Kidney (tissue), 14 donors: Measurements from ENCODE around the gene CTNNBL1. TPM values are rescaled to one million over a fixed set of nuclear protein-coding genes. Genes with fewer than 3 reads are reported as not detected.

ENCODE experiments used
- DNase-seq, 5 donors: peaks; one replicate each; pipeline ENCODE4 v3.0.0-alpha.2; 2013 to 2020
- FAIRE-seq: peaks from 2 replicates; lab custom pipeline; 2012; peaks lifted over from hg19 to GRCh38; lab: Jason Lieb, UNC
- H3K27ac ChIP-seq, 2 donors: one replicate each; pipeline ENCODE4 v1.7.0; 2013; ENCODE audit warnings: low read depth in 2 of 2, low read length in 2 of 2, inconsistent platforms in 1 of 2
- H3K27me3 ChIP-seq: one replicate; pipeline ENCODE4 v1.7.1; 2013; ENCODE audit warnings: low read length, inconsistent platforms; ENCODE audit not compliant: control insufficient read depth, insufficient read depth
- H3K36me3 ChIP-seq, 3 donors: one replicate each; pipeline versions ENCODE4 v1.7.0 to v1.7.1; 2013; ENCODE audit warnings: low read length in 3 of 3, control low read depth in 1 of 3, inconsistent platforms in 1 of 3; ENCODE audit not compliant: insufficient read depth in 3 of 3, control insufficient read depth in 2 of 3
- H3K4me1 ChIP-seq, 3 donors: one replicate each; pipeline versions ENCODE4 v1.7.0 to v1.7.1; 2013; ENCODE audit warnings: low read length in 3 of 3, inconsistent platforms in 1 of 3, low read depth in 1 of 3; ENCODE audit not compliant: control insufficient read depth in 2 of 3, insufficient read depth in 2 of 3
- H3K4me3 ChIP-seq, 3 donors: one replicate each; pipeline versions ENCODE4 v1.7.0 to v1.8.1; 2013; ENCODE audit warnings: low read length in 3 of 3, control low read depth in 1 of 3, inconsistent platforms in 1 of 3
- H3K9ac ChIP-seq, 3 donors: one replicate each; pipeline versions ENCODE4 v1.7.0 to v1.7.1; 2013; ENCODE audit warnings: low read length in 3 of 3, control low read depth in 1 of 3, inconsistent platforms in 1 of 3
- H3K9me3 ChIP-seq, 3 donors: one replicate each; pipeline versions ENCODE4 v1.7.0 to v1.7.1; 2013; ENCODE audit warnings: low read length in 3 of 3, control low read depth in 1 of 3, inconsistent platforms in 1 of 3; ENCODE audit not compliant: control insufficient read depth in 2 of 3, insufficient read depth in 1 of 3
- intact Hi-C: fragments of 100-400 bp; cut with DNase I; formaldehyde crosslinking; loops from one replicate; pipeline ENCODE4 v1.11.1; 2022
- polyA plus RNA-seq: library from polyadenylated mRNA; stranded (reverse); fragments of 350-450 nt; fragmentation: Illumina TruSeq; extraction: RNeasy Lipid Tissue Mini Kit (QIAGEN cat#74804); gene quantifications from one replicate; pipeline ENCODE4 v1.2.3, GENCODE V29; 2014; ENCODE audit warnings: low read depth, low replicate concordance; ENCODE audit not compliant: insufficient read depth
- total RNA-seq: library from RNA; stranded (reverse); fragmentation: NEBNext Ultra II Directional; extraction: Animal tissue kit (Norgen Biotek cat#: 25700); gene quantifications from one replicate; pipeline ENCODE4 v1.2.1, GENCODE V29; 2021
- TF ChIP-seq, protein P1 (sequence below): IDR thresholded peaks from 3 replicates; pipeline ENCODE4 v1.5.1; 2012; ENCODE audit warnings: mild to moderate bottlenecking, moderate library complexity, borderline replicate concordance; ENCODE audit not compliant: insufficient read depth; ENCODE audit errors: extremely low read depth
- donor health status: control.
- donor health status: control.
- donor health status: control.
- donor health status: control.
- donor health status: control.
- donor health status: DM: yes; HTN: yes; CAD: no.
- donor health status: Normal renal cell carcinoma (clear cell type).

The CTNNBL1 gene
- total and polyA plus RNA-seq, 2 donors from 2014 or later: 40.9 to 70.9 TPM

DNA sequence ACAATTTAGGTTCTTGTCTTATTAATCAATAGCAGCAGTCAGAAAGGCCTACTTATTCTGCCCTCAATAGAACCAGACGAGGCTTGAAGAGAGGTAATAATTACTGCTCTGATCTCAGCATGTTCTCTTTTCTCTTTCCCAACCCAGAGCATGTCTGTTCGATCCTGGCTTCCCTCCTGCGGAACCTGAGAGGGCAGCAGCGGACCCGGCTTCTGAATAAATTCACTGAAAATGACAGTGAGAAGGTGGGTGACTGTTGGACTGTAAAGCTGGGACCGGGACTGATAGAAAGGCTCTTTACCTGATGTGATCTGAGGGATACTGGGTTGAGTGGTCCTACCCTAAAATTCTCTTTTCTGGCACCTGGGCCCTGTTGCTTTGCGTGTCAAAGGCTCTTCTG lies 146.1 kb downstream of the CTNNBL1 start:
- Histone ChIP-seq H3K9me3 (no peaks in the 10 kb centered on the region), H3K4me1 (no peaks in the 10 kb centered on the region), H3K36me3 (peaks cover 6 to 19% (median 17%) of the 10 kb centered on the region in 3 donors), H3K27ac (no peak overlapping the region), H3K4me3 (no peak overlapping the region), H3K9ac (no peak overlapping the region), H3K27me3 (no peaks in the 10 kb centered on the region)
- no peak for DNase-seq
- intact Hi-C loops: no loop called here
- no peak for FAIRE-seq
- TF ChIP-seq, protein P1, sequence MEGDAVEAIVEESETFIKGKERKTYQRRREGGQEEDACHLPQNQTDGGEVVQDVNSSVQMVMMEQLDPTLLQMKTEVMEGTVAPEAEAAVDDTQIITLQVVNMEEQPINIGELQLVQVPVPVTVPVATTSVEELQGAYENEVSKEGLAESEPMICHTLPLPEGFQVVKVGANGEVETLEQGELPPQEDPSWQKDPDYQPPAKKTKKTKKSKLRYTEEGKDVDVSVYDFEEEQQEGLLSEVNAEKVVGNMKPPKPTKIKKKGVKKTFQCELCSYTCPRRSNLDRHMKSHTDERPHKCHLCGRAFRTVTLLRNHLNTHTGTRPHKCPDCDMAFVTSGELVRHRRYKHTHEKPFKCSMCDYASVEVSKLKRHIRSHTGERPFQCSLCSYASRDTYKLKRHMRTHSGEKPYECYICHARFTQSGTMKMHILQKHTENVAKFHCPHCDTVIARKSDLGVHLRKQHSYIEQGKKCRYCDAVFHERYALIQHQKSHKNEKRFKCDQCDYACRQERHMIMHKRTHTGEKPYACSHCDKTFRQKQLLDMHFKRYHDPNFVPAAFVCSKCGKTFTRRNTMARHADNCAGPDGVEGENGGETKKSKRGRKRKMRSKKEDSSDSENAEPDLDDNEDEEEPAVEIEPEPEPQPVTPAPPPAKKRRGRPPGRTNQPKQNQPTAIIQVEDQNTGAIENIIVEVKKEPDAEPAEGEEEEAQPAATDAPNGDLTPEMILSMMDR: no peak

DNA sequence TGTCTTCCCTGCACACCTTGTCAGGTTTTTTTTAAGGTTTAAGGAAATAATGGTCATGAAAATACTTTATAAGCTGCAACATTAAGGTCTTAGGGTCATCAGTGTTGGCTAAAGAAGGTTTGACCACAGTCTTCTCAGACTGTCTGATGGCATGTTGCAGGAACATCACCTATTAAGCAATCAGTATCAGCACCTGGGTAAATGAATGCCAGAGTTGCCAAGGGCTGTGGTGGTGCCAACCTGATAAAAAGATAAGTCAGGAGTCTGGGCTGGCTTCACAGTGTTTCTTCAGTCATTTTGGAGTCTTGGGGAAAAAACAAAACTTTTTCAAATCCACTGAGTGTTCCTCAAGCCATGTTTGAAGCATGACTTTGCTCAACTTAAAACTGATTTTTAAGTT lies 147.6 kb downstream of the CTNNBL1 start:
- TF ChIP-seq, protein P1: no peak
- no peak overlapping the region for H3K27ac ChIP-seq
- no peak overlapping the region for H3K4me3 ChIP-seq
- no peak overlapping the region for H3K9ac ChIP-seq
- FAIRE-seq: no peak
- peaks cover 6 to 19% (median 17%) of the 10 kb centered on the region in 3 donors for H3K36me3 ChIP-seq
- no peaks in the 10 kb centered on the region for H3K4me1 ChIP-seq
- DNase-seq: no peak
- intact Hi-C loops: no loop called here
- H3K9me3 ChIP-seq: no peaks in the 10 kb centered on the region
- H3K27me3 ChIP-seq: no peaks in the 10 kb centered on the region

DNA sequence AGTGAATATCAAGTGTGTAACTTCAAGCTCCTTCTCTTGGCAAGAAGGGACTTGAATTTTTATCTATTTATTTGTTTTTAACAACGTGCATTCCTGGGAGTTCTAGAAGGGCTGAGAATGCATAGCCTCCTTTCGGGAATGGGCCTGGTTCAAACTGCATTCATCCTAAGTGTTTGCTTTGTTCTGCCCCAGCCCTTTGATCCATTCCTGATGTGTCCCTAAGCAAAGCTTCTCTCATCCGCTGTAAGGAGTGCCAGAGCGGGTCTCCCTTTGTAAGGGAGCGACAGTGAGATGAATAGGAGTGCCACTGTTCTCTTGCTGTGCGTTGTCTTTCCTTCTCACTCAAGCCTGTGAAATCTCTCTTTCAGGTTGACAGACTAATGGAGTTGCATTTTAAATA lies 148.1 kb downstream of the CTNNBL1 start:
- intact Hi-C loops: no loop called here
- Histone ChIP-seq H3K9me3 (no peaks in the 10 kb centered on the region), H3K36me3 (peaks cover 6 to 21% (median 20%) of the 10 kb centered on the region in 3 donors), H3K27me3 (no peaks in the 10 kb centered on the region), H3K4me3 (no peak overlapping the region), H3K27ac (no peak overlapping the region), H3K4me1 (no peaks in the 10 kb centered on the region), H3K9ac (no peak overlapping the region)
- TF ChIP-seq, protein P1: no peak
- no peak for FAIRE-seq
- no peak for DNase-seq

DNA sequence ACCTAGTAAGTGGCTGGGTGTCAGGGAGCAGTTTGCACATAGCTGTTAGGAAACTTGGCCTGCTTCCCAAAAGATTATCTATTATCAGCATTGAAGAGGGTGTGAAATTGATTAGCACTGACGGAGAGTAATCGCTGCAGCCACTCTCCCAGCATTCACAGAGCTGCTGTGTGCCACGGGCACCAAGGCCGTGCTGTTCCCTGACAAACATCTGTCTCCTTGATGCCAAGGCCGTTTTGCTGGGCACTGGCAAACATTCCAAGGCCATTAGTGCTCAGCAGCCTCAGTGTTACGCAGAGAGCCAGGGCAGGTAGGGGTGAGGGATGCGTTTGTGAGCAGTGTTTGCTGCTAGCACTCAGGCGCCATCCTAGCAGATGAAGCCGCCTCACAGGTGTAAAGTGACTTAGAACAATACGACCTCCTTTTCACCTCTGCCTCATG lies 151.4 kb downstream of the CTNNBL1 start:
- FAIRE-seq (no peak), DNase-seq (no peak)
- TF ChIP-seq, protein P1: no peak
- H3K4me1 ChIP-seq: no peaks in the 10 kb centered on the region
- no peak overlapping the region for H3K27ac ChIP-seq
- no peaks in the 10 kb centered on the region for H3K9me3 ChIP-seq
- H3K27me3 ChIP-seq: no peaks in the 10 kb centered on the region
- intact Hi-C loops: no loop called here
- no peak overlapping the region for H3K4me3 ChIP-seq
- no peak overlapping the region for H3K9ac ChIP-seq
- peaks cover 6 to 22% (median 21%) of the 10 kb centered on the region in 3 donors for H3K36me3 ChIP-seq
